Memory B cell (primary cell): Measurements from ENCODE around the gene ZFP1.
"Not testable (repeated sequence)": the region's sequence is repeated elsewhere in the genome, so short reads cannot be mapped to it uniquely, and the experiment has no call there.

ENCODE experiments used
- ATAC-seq: fragments of 150-1000 bp; cut with Tn5 transposase; 2 replicates; pipeline ENCODE4 v1.10.0; 2021; ENCODE audit warnings: low read depth, mild to moderate bottlenecking, moderate library complexity
- DNase-seq, 2 donors: peaks; one replicate each; pipeline ENCODE4 v3.0.0; 2022; ENCODE audit warnings: low spot score in 2 of 2
- H3K27ac Mint-ChIP-seq: one replicate; pipeline ENCODE4 v1.8.0; 2022; ENCODE audit warnings: mild to moderate bottlenecking, moderate library complexity, mixed read lengths
- H3K27me3 Mint-ChIP-seq: one replicate; pipeline ENCODE4 v1.8.0; 2022; ENCODE audit warnings: mixed read lengths
- H3K36me3 Mint-ChIP-seq: one replicate; pipeline ENCODE4 v1.8.0; 2022; ENCODE audit warnings: mild to moderate bottlenecking, mixed read lengths
- H3K4me1 Mint-ChIP-seq: one replicate; pipeline ENCODE4 v1.8.0; 2022; ENCODE audit warnings: mixed read lengths
- H3K4me3 Mint-ChIP-seq: one replicate; pipeline ENCODE4 v1.8.0; 2022; ENCODE audit warnings: mild to moderate bottlenecking, moderate library complexity, mixed read lengths
- H3K9me3 Mint-ChIP-seq: one replicate; pipeline ENCODE4 v1.8.0; 2022; ENCODE audit warnings: mixed read lengths

Gene ZFP1

GRCh38 chr16:75196836-75197235 is 48.5 kb downstream of the ZFP1 start:
- ATAC-seq: no peak
- Mint-ChIP-seq H3K4me1 (peaks cover 10% of the 10 kb centered on the region), H3K27ac (no peak overlapping the region), H3K9me3 (no peaks in the 10 kb centered on the region), H3K36me3 (no peaks in the 10 kb centered on the region), H3K27me3 (peaks cover 25% of the 10 kb centered on the region), H3K4me3 (no peak overlapping the region)
- no peak for DNase-seq

- Mint-ChIP-seq H3K36me3 (no peaks in the 10 kb centered on the region), H3K4me1 (peaks cover 10% of the 10 kb centered on the region), H3K27me3 (peaks cover 24% of the 10 kb centered on the region), H3K4me3 (no peak overlapping the region), H3K9me3 (no peaks in the 10 kb centered on the region), H3K27ac (no peak overlapping the region)
- ATAC-seq (no peak), DNase-seq (no peak)
These were observed 49.3 kb downstream of the ZFP1 start for GRCh38 chr16:75197522-75198134.

GRCh38 chr16:75198135-75198600 is 49.8 kb downstream of the ZFP1 start:
- DNase-seq (no peak), ATAC-seq (no peak)
- H3K4me3 Mint-ChIP-seq: no peak overlapping the region
- H3K27me3 Mint-ChIP-seq: peaks cover 21% of the 10 kb centered on the region
- no peak overlapping the region for H3K27ac Mint-ChIP-seq
- H3K36me3 Mint-ChIP-seq: no peaks in the 10 kb centered on the region
- no peaks in the 10 kb centered on the region for H3K9me3 Mint-ChIP-seq
- peaks cover 10% of the 10 kb centered on the region for H3K4me1 Mint-ChIP-seq

- no peak overlapping the region for H3K27ac Mint-ChIP-seq
- H3K27me3 Mint-ChIP-seq: peaks cover 18% of the 10 kb centered on the region
These were observed 53.8 kb downstream of the ZFP1 start for GRCh38 chr16:75202069-75202590.

GRCh38 chr16:75203096-75203495 is 54.8 kb downstream of the ZFP1 start:
- H3K9me3 Mint-ChIP-seq: no peaks in the 10 kb centered on the region
- DNase-seq: no peak
- peaks cover 11% of the 10 kb centered on the region for H3K27me3 Mint-ChIP-seq
- no peaks in the 10 kb centered on the region for H3K36me3 Mint-ChIP-seq
- H3K4me1 Mint-ChIP-seq: peaks cover 10% of the 10 kb centered on the region
- ATAC-seq: no peak
- no peak overlapping the region for H3K4me3 Mint-ChIP-seq
- no peak overlapping the region for H3K27ac Mint-ChIP-seq

More at GRCh38 chr16:75202069-75202590, 53.8 kb downstream of the ZFP1 start:
- Mint-ChIP-seq H3K4me1 (peaks cover 10% of the 10 kb centered on the region), H3K4me3 (no peak overlapping the region), H3K36me3 (no peaks in the 10 kb centered on the region), H3K9me3 (no peaks in the 10 kb centered on the region)
- no peak for ATAC-seq
- no peak for DNase-seq

GRCh38 chr16:75203667-75204409 is 55.5 kb downstream of the ZFP1 start:
- Mint-ChIP-seq H3K9me3 (no peaks in the 10 kb centered on the region), H3K4me1 (peaks cover 10% of the 10 kb centered on the region), H3K4me3 (no peak overlapping the region), H3K27ac (no peak overlapping the region), H3K27me3 (peaks cover 12% of the 10 kb centered on the region), H3K36me3 (no peaks in the 10 kb centered on the region)
- DNase-seq (no peak), ATAC-seq (no peak)

- H3K9me3 Mint-ChIP-seq: no peaks in the 10 kb centered on the region
- H3K27me3 Mint-ChIP-seq: peaks cover 12% of the 10 kb centered on the region
- ATAC-seq (no peak), DNase-seq (no peak)
- H3K27ac Mint-ChIP-seq: no peak overlapping the region
- H3K4me1 Mint-ChIP-seq: peaks cover 10% of the 10 kb centered on the region
- H3K36me3 Mint-ChIP-seq: no peaks in the 10 kb centered on the region
- H3K4me3 Mint-ChIP-seq: no peak overlapping the region
These were observed 56.1 kb downstream of the ZFP1 start for GRCh38 chr16:75204410-75204758.

- not testable (repeated sequence) for DNase-seq, H3K36me3 Mint-ChIP-seq, H3K9me3 Mint-ChIP-seq, H3K4me3 Mint-ChIP-seq, ATAC-seq, H3K27ac Mint-ChIP-seq
- Mint-ChIP-seq H3K27me3 (peaks cover 12% of the 10 kb centered on the region), H3K4me1 (peaks cover 10% of the 10 kb centered on the region)
These were observed 56.6 kb downstream of the ZFP1 start for GRCh38 chr16:75204905-75205304.

- H3K27me3 Mint-ChIP-seq: peaks cover 11% of the 10 kb centered on the region
- not testable (repeated sequence) for H3K27ac Mint-ChIP-seq, H3K36me3 Mint-ChIP-seq, H3K4me1 Mint-ChIP-seq, H3K4me3 Mint-ChIP-seq, ATAC-seq, H3K9me3 Mint-ChIP-seq, DNase-seq
These were observed 57.1 kb downstream of the ZFP1 start for GRCh38 chr16:75205438-75205837.

GRCh38 chr16:75205961-75206748 is 57.8 kb downstream of the ZFP1 start:
- DNase-seq, H3K9me3 Mint-ChIP-seq, ATAC-seq, H3K27me3 Mint-ChIP-seq, H3K4me1 Mint-ChIP-seq, H3K4me3 Mint-ChIP-seq, H3K36me3 Mint-ChIP-seq, H3K27ac Mint-ChIP-seq: not testable (repeated sequence)

GRCh38 chr16:75206749-75207451 is 58.6 kb downstream of the ZFP1 start, which contains the start of gene CTRB2:
Gene CTRB2, minus strand, starts transcription at chr16:75207161. Its CDS starts 20 bp downstream, at chr16:75207141.
- Mint-ChIP-seq H3K4me1 (no peaks in the 10 kb centered on the region), H3K27me3 (peaks cover 7% of the 10 kb centered on the region), H3K4me3 (no peak within 1 kb of the TSS), H3K27ac (no peak within 1 kb of the TSS), H3K36me3 (no peaks in the 10 kb centered on the region), H3K9me3 (no peaks in the 10 kb centered on the region)
- DNase-seq (no peak), ATAC-seq (peak; percentile 42)

- Mint-ChIP-seq H3K4me3 (no peak overlapping the region), H3K27ac (no peak overlapping the region), H3K4me1 (no peaks in the 10 kb centered on the region), H3K36me3 (no peaks in the 10 kb centered on the region), H3K9me3 (no peaks in the 10 kb centered on the region), H3K27me3 (peaks cover 7% of the 10 kb centered on the region)
- ATAC-seq: no peak
- DNase-seq: no peak
These were observed 59.5 kb downstream of the ZFP1 start for GRCh38 chr16:75207831-75208230.

- H3K4me1 Mint-ChIP-seq: no peaks in the 10 kb centered on the region
- H3K4me3 Mint-ChIP-seq: no peak overlapping the region
- DNase-seq: no peak
- no peaks in the 10 kb centered on the region for H3K36me3 Mint-ChIP-seq
- no peak overlapping the region for H3K27ac Mint-ChIP-seq
- H3K9me3 Mint-ChIP-seq: no peaks in the 10 kb centered on the region
- peaks cover 10% of the 10 kb centered on the region for H3K27me3 Mint-ChIP-seq
- no peak for ATAC-seq
These were observed 60.0 kb downstream of the ZFP1 start for GRCh38 chr16:75208242-75208825.
